ENCODE data around the gene ASPSCR1. TPM values are rescaled to one million over a fixed set of nuclear protein-coding genes. Genes with fewer than 3 reads are reported as not detected.

The ASPSCR1 gene
- total and polyA plus RNA-seq, 2 of the 8 experiments (the other 6 are each of a cell fraction or from before 2014, with no cell fraction given) = 33.3 to 43.7 TPM

DNA sequence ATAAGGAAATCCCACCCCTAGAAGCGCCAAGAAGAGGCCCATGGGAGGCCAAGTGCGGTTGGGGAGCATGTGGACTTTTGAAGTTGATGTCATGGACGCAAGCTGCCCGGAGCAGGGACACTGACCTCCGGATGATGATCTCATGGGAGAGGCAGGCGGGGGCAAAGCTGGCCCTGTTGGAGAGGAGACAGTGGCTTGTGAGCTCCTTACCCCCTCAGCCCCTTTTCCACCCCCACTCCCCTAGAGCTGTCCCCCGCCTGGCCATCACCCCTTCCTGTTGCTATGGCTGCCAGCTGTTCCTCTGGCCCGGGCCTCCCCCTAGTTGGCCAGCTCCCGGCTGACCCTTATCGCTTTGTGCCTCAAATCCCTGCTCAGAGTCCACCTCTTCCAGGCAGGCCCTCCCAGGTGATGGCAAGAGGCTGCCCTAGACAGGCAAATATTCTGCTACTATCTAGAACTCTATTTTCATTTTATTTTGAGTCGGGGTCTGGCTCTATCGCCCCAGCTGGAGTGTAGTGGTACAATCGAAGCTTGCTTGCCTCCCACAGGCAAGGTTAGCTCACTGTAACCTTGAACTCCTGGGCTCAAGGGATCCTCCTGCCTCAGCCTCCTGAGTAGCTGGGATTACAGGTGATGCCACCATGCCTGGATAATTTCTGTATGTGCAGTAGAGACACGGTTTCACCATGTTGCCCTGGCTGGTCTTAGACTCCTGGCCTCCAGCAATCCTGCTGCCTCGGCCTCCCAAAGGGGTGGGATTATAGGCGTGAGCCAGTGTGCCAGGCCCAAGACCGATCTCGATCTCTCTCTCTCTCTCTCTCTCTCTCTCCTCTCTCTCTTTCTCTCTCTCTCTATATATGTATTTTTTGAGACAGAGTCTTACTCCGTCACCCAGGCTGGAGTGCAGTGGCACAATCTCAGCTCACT is 23.0 kb upstream of the ASPSCR1 start (continued):
- TF ChIP-seq POLR2A (IDR thresholded peaks at IDR 0.05; ENCODE audit: control extremely low read depth in 1 of 2, low read depth in 2 of 2, low read length in 2 of 2) (no peak), ZNF274 (IDR thresholded peaks at IDR 0.05; ENCODE audit: borderline replicate concordance, extremely low read depth, low read length) (no peak), EP300 (IDR thresholded peaks at IDR 0.05; ENCODE audit: borderline replicate concordance in 1 of 2, low read depth in 2 of 2, low read length in 2 of 2) (no peak), SP1 (IDR thresholded peaks at IDR 0.05; ENCODE audit: low read depth, low read length) (no peak)
- TF ChIP-seq, protein P1, sequence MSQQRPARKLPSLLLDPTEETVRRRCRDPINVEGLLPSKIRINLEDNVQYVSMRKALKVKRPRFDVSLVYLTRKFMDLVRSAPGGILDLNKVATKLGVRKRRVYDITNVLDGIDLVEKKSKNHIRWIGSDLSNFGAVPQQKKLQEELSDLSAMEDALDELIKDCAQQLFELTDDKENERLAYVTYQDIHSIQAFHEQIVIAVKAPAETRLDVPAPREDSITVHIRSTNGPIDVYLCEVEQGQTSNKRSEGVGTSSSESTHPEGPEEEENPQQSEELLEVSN (IDR thresholded peaks at IDR 0.05) = no peak
- TF ChIP-seq, protein P2, sequence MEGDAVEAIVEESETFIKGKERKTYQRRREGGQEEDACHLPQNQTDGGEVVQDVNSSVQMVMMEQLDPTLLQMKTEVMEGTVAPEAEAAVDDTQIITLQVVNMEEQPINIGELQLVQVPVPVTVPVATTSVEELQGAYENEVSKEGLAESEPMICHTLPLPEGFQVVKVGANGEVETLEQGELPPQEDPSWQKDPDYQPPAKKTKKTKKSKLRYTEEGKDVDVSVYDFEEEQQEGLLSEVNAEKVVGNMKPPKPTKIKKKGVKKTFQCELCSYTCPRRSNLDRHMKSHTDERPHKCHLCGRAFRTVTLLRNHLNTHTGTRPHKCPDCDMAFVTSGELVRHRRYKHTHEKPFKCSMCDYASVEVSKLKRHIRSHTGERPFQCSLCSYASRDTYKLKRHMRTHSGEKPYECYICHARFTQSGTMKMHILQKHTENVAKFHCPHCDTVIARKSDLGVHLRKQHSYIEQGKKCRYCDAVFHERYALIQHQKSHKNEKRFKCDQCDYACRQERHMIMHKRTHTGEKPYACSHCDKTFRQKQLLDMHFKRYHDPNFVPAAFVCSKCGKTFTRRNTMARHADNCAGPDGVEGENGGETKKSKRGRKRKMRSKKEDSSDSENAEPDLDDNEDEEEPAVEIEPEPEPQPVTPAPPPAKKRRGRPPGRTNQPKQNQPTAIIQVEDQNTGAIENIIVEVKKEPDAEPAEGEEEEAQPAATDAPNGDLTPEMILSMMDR (IDR thresholded peaks at IDR 0.05; ENCODE audit: control extremely low read depth in 1 of 3, insufficient read depth in 1 of 3, low read depth in 1 of 3, low read length in 3 of 3) = no peak
